PC-3 (cell line): Measurements from ENCODE around the gene LRRC8B.

Experiments
- EZH2phosphoT487 ChIP-seq: fragments of 300-600 bp; sonication (generic); IDR thresholded peaks from 2 replicates; pipeline ENCODE4 v1.6.1; 2018; ENCODE audit warnings: mild to moderate bottlenecking, antibody characterized with exemption, low read length, borderline replicate concordance
- TF ChIP-seq, protein P1 (sequence below): fragments of 300-600 bp; sonication (generic); conservative IDR thresholded peaks from 2 replicates; pipeline ENCODE4 v1.5.1; 2017; ENCODE audit warnings: antibody characterized with exemption, low read depth, mild to moderate bottlenecking, low read length

- TF ChIP-seq, protein P1, sequence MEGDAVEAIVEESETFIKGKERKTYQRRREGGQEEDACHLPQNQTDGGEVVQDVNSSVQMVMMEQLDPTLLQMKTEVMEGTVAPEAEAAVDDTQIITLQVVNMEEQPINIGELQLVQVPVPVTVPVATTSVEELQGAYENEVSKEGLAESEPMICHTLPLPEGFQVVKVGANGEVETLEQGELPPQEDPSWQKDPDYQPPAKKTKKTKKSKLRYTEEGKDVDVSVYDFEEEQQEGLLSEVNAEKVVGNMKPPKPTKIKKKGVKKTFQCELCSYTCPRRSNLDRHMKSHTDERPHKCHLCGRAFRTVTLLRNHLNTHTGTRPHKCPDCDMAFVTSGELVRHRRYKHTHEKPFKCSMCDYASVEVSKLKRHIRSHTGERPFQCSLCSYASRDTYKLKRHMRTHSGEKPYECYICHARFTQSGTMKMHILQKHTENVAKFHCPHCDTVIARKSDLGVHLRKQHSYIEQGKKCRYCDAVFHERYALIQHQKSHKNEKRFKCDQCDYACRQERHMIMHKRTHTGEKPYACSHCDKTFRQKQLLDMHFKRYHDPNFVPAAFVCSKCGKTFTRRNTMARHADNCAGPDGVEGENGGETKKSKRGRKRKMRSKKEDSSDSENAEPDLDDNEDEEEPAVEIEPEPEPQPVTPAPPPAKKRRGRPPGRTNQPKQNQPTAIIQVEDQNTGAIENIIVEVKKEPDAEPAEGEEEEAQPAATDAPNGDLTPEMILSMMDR, result no peak
- no peak for TF ChIP-seq EZH2phosphoT487
These were observed 23.0 kb downstream of the LRRC8B start for GRCh38 chr1:89547563-89548116.
